Skeletal muscle tissue (tissue), 4 donors: ENCODE results near the gene FGL2. TPM values are rescaled to one million over a fixed set of nuclear protein-coding genes. Genes with fewer than 3 reads are reported as not detected.
"Not testable (repeated sequence)": the region's sequence is repeated elsewhere in the genome, so short reads cannot be mapped to it uniquely, and the experiment has no call there.

Source experiments
- H3K27ac ChIP-seq: one replicate; pipeline ENCODE4 v1.7.0; 2013; ENCODE audit warnings: mild to moderate bottlenecking, low read depth, low read length, inconsistent platforms
- H3K27me3 ChIP-seq, 3 donors: one replicate each; pipeline ENCODE4 v1.7.0; 2013; ENCODE audit warnings: low read length in 3 of 3; ENCODE audit not compliant: control insufficient read depth in 3 of 3, insufficient read depth in 3 of 3
- H3K36me3 ChIP-seq, 3 donors: one replicate each; pipeline ENCODE4 v1.7.0; 2013; ENCODE audit warnings: low read length in 3 of 3; ENCODE audit not compliant: control insufficient read depth in 3 of 3, insufficient read depth in 3 of 3
- H3K4me1 ChIP-seq, 3 donors: one replicate each; pipeline ENCODE4 v1.7.0; 2013; ENCODE audit warnings: low read length in 3 of 3, mild to moderate bottlenecking in 3 of 3; ENCODE audit not compliant: control insufficient read depth in 3 of 3, insufficient read depth in 3 of 3
- H3K4me3 ChIP-seq, 3 donors: one replicate each; pipeline ENCODE4 v1.7.0; 2013; ENCODE audit warnings: low read length in 3 of 3
- H3K9ac ChIP-seq, 3 donors: one replicate each; pipeline ENCODE4 v1.7.0; 2013; ENCODE audit warnings: low read length in 3 of 3, mild to moderate bottlenecking in 3 of 3, moderate library complexity in 2 of 3, low read depth in 1 of 3
- H3K9me3 ChIP-seq, 3 donors: one replicate each; pipeline ENCODE4 v1.7.0; 2013; ENCODE audit warnings: low read length in 3 of 3; ENCODE audit not compliant: control insufficient read depth in 3 of 3
- total RNA-seq: library from RNA; depleted of rRNA; stranded (reverse); fragments of >200 nt; gene quantifications from one replicate; pipeline ENCODE4 v1.2.3, GENCODE V29; 2014
- donor health status: Osteomylitis.

FGL2 gene
- total RNA-seq, 1 donor from 2014 or later: 32.4 TPM

GRCh38 chr7:77172437-77173172, 27.0 kb downstream of the FGL2 start:
- H3K4me3 ChIP-seq, H3K27me3 ChIP-seq, H3K4me1 ChIP-seq, H3K27ac ChIP-seq, H3K36me3 ChIP-seq, H3K9ac ChIP-seq, H3K9me3 ChIP-seq: not testable (repeated sequence)

GRCh38 chr7:77171073-77171472, 28.5 kb downstream of the FGL2 start:
- not testable (repeated sequence) for H3K9ac ChIP-seq, H3K36me3 ChIP-seq, H3K9me3 ChIP-seq

DNA sequence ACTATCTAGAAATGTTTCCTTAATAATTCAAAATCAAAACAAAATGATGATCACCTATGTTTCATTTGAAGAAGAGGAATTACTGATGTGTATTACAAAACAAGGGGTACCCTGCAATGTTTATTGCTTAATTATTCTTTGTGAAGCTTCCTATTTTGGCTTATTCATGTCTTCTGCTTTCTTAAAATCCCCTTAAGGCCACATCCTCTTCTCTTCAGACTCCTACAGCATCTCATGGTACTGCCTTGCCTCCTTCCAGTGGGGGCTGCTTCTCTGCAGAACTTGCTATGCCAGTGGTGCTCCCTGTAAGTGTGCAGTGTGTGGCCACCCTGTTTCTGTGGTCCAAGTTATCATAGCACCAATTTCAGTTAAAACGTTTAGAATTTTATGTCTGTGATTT, 42.2 kb downstream of the FGL2 start:
- no peaks in the 10 kb centered on the region for H3K36me3 ChIP-seq
- H3K4me1 ChIP-seq: no peaks in the 10 kb centered on the region
- no peak overlapping the region for H3K9ac ChIP-seq
- no peaks in the 10 kb centered on the region for H3K9me3 ChIP-seq
- no peak overlapping the region for H3K27ac ChIP-seq
- no peaks in the 10 kb centered on the region for H3K27me3 ChIP-seq
- H3K4me3 ChIP-seq: no peak overlapping the region

More at GRCh38 chr7:77171073-77171472, 28.5 kb downstream of the FGL2 start:
- not testable (repeated sequence) for H3K27ac ChIP-seq, H3K4me3 ChIP-seq, H3K27me3 ChIP-seq, H3K4me1 ChIP-seq

- H3K9ac ChIP-seq, H3K27me3 ChIP-seq, H3K4me1 ChIP-seq, H3K9me3 ChIP-seq, H3K27ac ChIP-seq, H3K4me3 ChIP-seq, H3K36me3 ChIP-seq: not testable (repeated sequence)
Measured at GRCh38 chr7:77157034-77157433, 42.6 kb downstream of the FGL2 start.

DNA sequence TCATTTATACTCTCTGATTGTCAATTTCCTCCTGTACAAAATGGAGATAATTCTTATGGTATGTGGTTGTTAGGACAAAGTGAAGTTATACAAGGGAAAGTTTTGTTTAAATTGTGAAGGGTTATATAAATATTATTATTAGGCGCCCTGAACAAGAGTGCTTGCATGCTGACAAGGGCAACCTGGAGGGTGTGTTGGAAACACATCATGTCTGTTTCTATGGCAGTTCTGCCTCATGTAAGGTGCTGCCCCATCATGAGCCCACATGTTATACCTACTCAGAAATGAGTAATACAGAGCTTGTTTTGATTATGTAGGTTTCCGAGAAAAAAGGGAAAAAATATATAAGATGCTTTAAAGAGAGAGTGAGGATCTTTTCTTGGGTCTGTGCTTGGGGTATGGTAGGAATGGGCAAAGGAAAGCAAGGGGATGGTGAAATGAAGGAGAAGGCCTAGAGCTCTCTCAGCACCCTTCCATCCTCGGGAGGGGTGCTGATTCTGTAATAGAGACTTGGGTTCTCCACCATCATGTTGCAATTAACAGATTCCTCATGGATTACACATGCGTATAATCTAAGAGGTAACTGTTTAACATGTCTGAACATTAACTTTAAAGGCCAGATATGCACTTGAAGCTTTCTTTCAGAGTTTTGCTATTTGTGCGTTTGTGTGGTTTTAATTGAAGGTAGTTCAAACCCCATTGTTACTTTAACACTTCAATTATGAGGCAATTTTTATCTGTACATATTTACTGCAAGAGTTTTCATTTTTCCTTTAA, 43.8 kb downstream of the FGL2 start:
- H3K36me3 ChIP-seq, H3K9me3 ChIP-seq, H3K4me1 ChIP-seq, H3K27ac ChIP-seq, H3K27me3 ChIP-seq, H3K4me3 ChIP-seq, H3K9ac ChIP-seq: not testable (repeated sequence)

GRCh38 chr7:77154917-77155464, 44.6 kb downstream of the FGL2 start:
- H3K4me3 ChIP-seq, H3K9me3 ChIP-seq, H3K27ac ChIP-seq, H3K9ac ChIP-seq, H3K36me3 ChIP-seq, H3K27me3 ChIP-seq, H3K4me1 ChIP-seq: not testable (repeated sequence)

GRCh38 chr7:77152232-77152631, 47.4 kb downstream of the FGL2 start:
- H3K36me3 ChIP-seq, H3K27me3 ChIP-seq, H3K9me3 ChIP-seq, H3K27ac ChIP-seq, H3K4me3 ChIP-seq, H3K9ac ChIP-seq, H3K4me1 ChIP-seq: not testable (repeated sequence)

Other genes starting within 250 kb of the FGL2 start
- gene SPDYE17, start 167.5 kb downstream of the FGL2 start, total RNA-seq: not detected
- not detected for gene SPDYE18, start 137.3 kb downstream of the FGL2 start, total RNA-seq
- gene CCDC146, start 77.2 kb downstream of the FGL2 start, total RNA-seq: 16.7 TPM
- gene GSAP, start 216.5 kb upstream of the FGL2 start, total RNA-seq: 6.8 TPM